Brain microvascular endothelial cell (primary cell): Measurements from ENCODE around the gene PADI1.

Experiments used
- DNase-seq: peaks from one replicate; pipeline ENCODE4 v3.0.0-alpha.2; 2020
- H3K27ac ChIP-seq: fragments of 250-450 bp; sonication (Bioruptor Pico); 2 replicates; pipeline ENCODE4 v1.5.1; 2020; ENCODE audit warnings: mild to moderate bottlenecking, moderate library complexity
- H3K27me3 ChIP-seq: fragments of 250-450 bp; sonication (Bioruptor Pico); replicated peaks from 2 replicates; pipeline ENCODE4 v1.5.1; 2020; ENCODE audit warnings: mild to moderate bottlenecking
- H3K36me3 ChIP-seq: fragments of 250-450 bp; sonication (Bioruptor Pico); replicated peaks from 2 replicates; pipeline ENCODE4 v1.5.1; 2020; ENCODE audit warnings: mild to moderate bottlenecking
- H3K4me3 ChIP-seq: 2 replicates; pipeline ENCODE4 v1.5.1; 2011; ENCODE audit warnings: low read depth, mild to moderate bottlenecking, control low read depth, low read length, moderate library complexity
- CTCF ChIP-seq: IDR thresholded peaks from 2 replicates; pipeline ENCODE4 v1.5.1; 2011; ENCODE audit warnings: low read depth, mild to moderate bottlenecking, moderate library complexity, low read length, control low read depth, inconsistent platforms; ENCODE audit errors: missing control alignments
- in situ Hi-C: cut with HindIII; loops from 2 replicates; pipeline ENCODE4 v1.10.0; 2017; ENCODE audit warnings: low sequenced_read_pairs, low pct_ligation_motif_present

Gene PADI1

GRCh38 chr1:17204546-17205440 lies at the start of gene PADI1:
Gene PADI1 (plus strand): TSS chr1:17205128. CDS start chr1:17205218, 90 bp downstream.
- Histone ChIP-seq H3K27ac (no peak within 1 kb of the TSS), H3K27me3 (no peaks in the 10 kb centered on the region), H3K4me3 (no peak within 1 kb of the TSS), H3K36me3 (no peaks in the 10 kb centered on the region)
- in situ Hi-C loops, result no loop called here
- DNase-seq, result no peak
- no peak for TF ChIP-seq CTCF

GRCh38 chr1:17155257-17155920 lies 49.5 kb upstream of the PADI1 start:
- in situ Hi-C loops, result no loop called here
- H3K27me3 ChIP-seq, result no peaks in the 10 kb centered on the region
- no peak overlapping the region for H3K27ac ChIP-seq
- TF ChIP-seq CTCF, result no peak
- no peak for DNase-seq
- H3K36me3 ChIP-seq, result no peaks in the 10 kb centered on the region
- H3K4me3 ChIP-seq, result no peak overlapping the region

- Histone ChIP-seq H3K36me3 (no peaks in the 10 kb centered on the region), H3K27me3 (no peaks in the 10 kb centered on the region), H3K4me3 (no peak overlapping the region), H3K27ac (no peak overlapping the region)
- in situ Hi-C loops, result no loop called here
- TF ChIP-seq CTCF, result no peak
- no peak for DNase-seq
Observed at GRCh38 chr1:17156108-17156507, 48.8 kb upstream of the PADI1 start.

- in situ Hi-C loops, result no loop called here
- Histone ChIP-seq H3K36me3 (no peaks in the 10 kb centered on the region), H3K27me3 (no peaks in the 10 kb centered on the region), H3K4me3 (no peak overlapping the region), H3K27ac (no peak overlapping the region)
- no peak for TF ChIP-seq CTCF
- no peak for DNase-seq
Observed at GRCh38 chr1:17158961-17159360, 46.0 kb upstream of the PADI1 start.

- H3K4me3 ChIP-seq, result no peak overlapping the region
- DNase-seq, result no peak
- TF ChIP-seq CTCF, result no peak
- no peaks in the 10 kb centered on the region for H3K36me3 ChIP-seq
- in situ Hi-C loops, result no loop called here
- H3K27me3 ChIP-seq, result no peaks in the 10 kb centered on the region
- no peak overlapping the region for H3K27ac ChIP-seq
Observed at GRCh38 chr1:17161137-17161740, 43.7 kb upstream of the PADI1 start.
